BJ (cell line): ENCODE results near the gene ELOVL6. TPM values are rescaled to one million over a fixed set of nuclear protein-coding genes. Genes with fewer than 3 reads are reported as not detected.
A peak's percentile ranks its signal among the peaks of the same experiment; 100 is the strongest.

Experiments used
- CTCF ChIA-PET: fragments of 350-600 bp; formaldehyde crosslinking; extraction: SDS; loops from one replicate; lab custom pipeline; 2021; ENCODE audit warnings: antibody characterized with exemption, inconsistent platforms; lab: Yijun Ruan, JAX
- POLR2A ChIA-PET: fragments of 300-600 bp; sonication (Branson Sonifier 250); formaldehyde crosslinking; extraction: SDS; loops from one replicate; lab custom pipeline; 2021; ENCODE audit warnings: antibody characterized with exemption; lab: Charles Lee
- DNase-seq: peaks from one replicate; pipeline ENCODE4 v3.0.0-alpha.2; 2011; ENCODE audit warnings: low read depth
- H3K27me3 ChIP-seq: 2 replicates; pipeline ENCODE4 v1.6.0; 2011; ENCODE audit warnings: low read length; ENCODE audit not compliant: control insufficient read depth, insufficient read depth
- H3K36me3 ChIP-seq: 2 replicates; pipeline ENCODE4 v1.5.1; 2011; ENCODE audit warnings: low read length; ENCODE audit not compliant: control insufficient read depth, insufficient read depth
- H3K4me3 ChIP-seq: 2 replicates; pipeline ENCODE4 v1.5.1; 2011; ENCODE audit warnings: low read depth, mild to moderate bottlenecking, control low read depth, low read length
- CTCF ChIP-seq: IDR thresholded peaks from 2 replicates; pipeline ENCODE4 v1.5.1; 2011; ENCODE audit warnings: low read depth, mild to moderate bottlenecking, control low read depth, inconsistent platforms, low read length, moderate library complexity; ENCODE audit not compliant: insufficient read depth
- polyA plus RNA-seq: library from polyadenylated mRNA; depleted of rRNA; stranded (reverse); fragments of >200 nt; gene quantifications from 2 replicates; pipeline ENCODE4 v1.2.3, GENCODE V29; 2011

The ELOVL6 gene
- polyA plus RNA-seq, 1 experiment: 7.6 TPM

- Histone ChIP-seq H3K36me3 (no peaks in the 10 kb centered on the region), H3K27me3 (no peaks in the 10 kb centered on the region), H3K4me3 (no peak overlapping the region)
- no peak for DNase-seq
- ChIA-PET CTCF (interaction anchor here (0.7 to 1.4 kb wide), 2 partner anchors 82 to 151 kb away, joined by 3 read pairs; no protein-coding TSS in a partner anchor), POLR2A (no interaction called here)
- TF ChIP-seq CTCF: no peak
These were observed 3.6 kb upstream of the ELOVL6 start for GRCh38 chr4:110202024-110202423.

GRCh38 chr4:110201502-110201901 lies 3.1 kb upstream of the ELOVL6 start:
- ChIA-PET POLR2A (no interaction called here), CTCF (interaction anchor here (0.7 kb wide), 1 partner anchor 82 kb away, joined by 3 read pairs; no protein-coding TSS in a partner anchor)
- Histone ChIP-seq H3K27me3 (no peaks in the 10 kb centered on the region), H3K4me3 (no peak overlapping the region), H3K36me3 (no peaks in the 10 kb centered on the region)
- DNase-seq: no peak
- no peak for TF ChIP-seq CTCF

- Histone ChIP-seq H3K27me3 (no peaks in the 10 kb centered on the region), H3K36me3 (no peaks in the 10 kb centered on the region), H3K4me3 (no peak overlapping the region)
- no peak for TF ChIP-seq CTCF
- no peak for DNase-seq
- CTCF ChIA-PET: interaction anchor here (0.6 kb wide), 1 partner anchor 202 kb away, joined by 3 read pairs; no protein-coding TSS in a partner anchor
- POLR2A ChIA-PET: no interaction called here
These were observed 2.3 kb upstream of the ELOVL6 start for GRCh38 chr4:110200689-110201088.

GRCh38 chr4:110198049-110198434 lies 373 bp downstream of the ELOVL6 start:
- no peaks in the 10 kb centered on the region for H3K27me3 ChIP-seq
- CTCF ChIA-PET: interaction anchor here (0.6 to 1.7 kb wide), 7 partner anchors 11 to 192 kb away, joined by 3 to 8 read pairs (median 5); no protein-coding TSS in a partner anchor
- no peak for DNase-seq
- TF ChIP-seq CTCF: no peak
- POLR2A ChIA-PET: interaction anchor here (0.6 kb wide), 1 partner anchor 16 kb away, joined by 5 read pairs; no protein-coding TSS in a partner anchor
- no peaks in the 10 kb centered on the region for H3K36me3 ChIP-seq
- peak overlapping the region; percentile 80 for H3K4me3 ChIP-seq

- POLR2A ChIA-PET: no interaction called here
- no peak for TF ChIP-seq CTCF
- Histone ChIP-seq H3K27me3 (no peaks in the 10 kb centered on the region), H3K36me3 (no peaks in the 10 kb centered on the region), H3K4me3 (peak overlapping the region; percentile 80)
- CTCF ChIA-PET: interaction anchor here (0.6 to 2.8 kb wide), 7 partner anchors 11 to 311 kb away, joined by 3 to 12 read pairs (median 6); no protein-coding TSS in a partner anchor
- no peak for DNase-seq
These were observed 829 bp downstream of the ELOVL6 start for GRCh38 chr4:110197529-110198042.
